Muscle layer of duodenum (tissue), 2 donors: ENCODE results near the gene CMKLR1.

ENCODE experiments used
- H3K27ac ChIP-seq: one replicate; pipeline ENCODE4 v1.7.0; 2013; ENCODE audit warnings: mild to moderate bottlenecking, low read length
- H3K27me3 ChIP-seq: one replicate; pipeline ENCODE4 v1.7.0; 2013; ENCODE audit warnings: low read depth, mild to moderate bottlenecking, control low read depth, low read length
- H3K36me3 ChIP-seq, 2 donors: one replicate each; pipeline ENCODE4 v1.7.0; 2013; ENCODE audit warnings: low read length in 2 of 2, control low read depth in 1 of 2, mild to moderate bottlenecking in 1 of 2; ENCODE audit not compliant: insufficient read depth in 2 of 2, control insufficient read depth in 1 of 2
- H3K4me1 ChIP-seq, 2 donors: one replicate each; pipeline ENCODE4 v1.7.0; 2013; ENCODE audit warnings: low read length in 2 of 2, mild to moderate bottlenecking in 2 of 2, control low read depth in 1 of 2, moderate library complexity in 1 of 2; ENCODE audit not compliant: insufficient read depth in 2 of 2, control insufficient read depth in 1 of 2
- H3K4me3 ChIP-seq, 2 donors: one replicate each; pipeline ENCODE4 v1.7.0; 2013; ENCODE audit warnings: low read length in 2 of 2, low read depth in 1 of 2, mild to moderate bottlenecking in 1 of 2
- H3K9me3 ChIP-seq, 2 donors: one replicate each; pipeline ENCODE4 v1.7.0; 2013; ENCODE audit warnings: low read length in 2 of 2, control low read depth in 1 of 2, mild to moderate bottlenecking in 1 of 2; ENCODE audit not compliant: control insufficient read depth in 1 of 2
- donor health status: healthy.

CMKLR1 gene

DNA sequence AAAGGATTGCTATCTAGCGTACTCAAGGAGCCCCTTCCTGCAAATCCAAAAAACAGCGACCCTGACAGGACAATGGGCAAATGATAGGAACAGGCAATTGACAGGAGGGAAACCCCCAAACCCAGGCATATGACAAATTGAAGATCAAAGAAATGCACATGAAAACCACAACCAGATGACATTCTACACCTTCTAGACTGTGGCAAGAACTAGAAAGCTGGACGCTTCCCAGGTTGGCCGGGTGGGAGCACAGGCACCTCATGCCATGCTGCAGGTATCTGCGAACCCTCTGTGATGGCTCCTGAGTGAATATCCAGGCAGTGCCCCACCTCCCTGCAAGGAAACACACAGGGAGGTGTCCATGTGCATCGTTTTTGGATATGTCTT, 37.1 kb downstream of the CMKLR1 start:
- Histone ChIP-seq H3K9me3 (no peaks in the 10 kb centered on the region), H3K36me3 (no peaks in the 10 kb centered on the region), H3K27ac (no peak overlapping the region), H3K27me3 (no peaks in the 10 kb centered on the region), H3K4me3 (no peak overlapping the region), H3K4me1 (peaks cover 22 to 26% of the 10 kb centered on the region in 2 donors)

DNA sequence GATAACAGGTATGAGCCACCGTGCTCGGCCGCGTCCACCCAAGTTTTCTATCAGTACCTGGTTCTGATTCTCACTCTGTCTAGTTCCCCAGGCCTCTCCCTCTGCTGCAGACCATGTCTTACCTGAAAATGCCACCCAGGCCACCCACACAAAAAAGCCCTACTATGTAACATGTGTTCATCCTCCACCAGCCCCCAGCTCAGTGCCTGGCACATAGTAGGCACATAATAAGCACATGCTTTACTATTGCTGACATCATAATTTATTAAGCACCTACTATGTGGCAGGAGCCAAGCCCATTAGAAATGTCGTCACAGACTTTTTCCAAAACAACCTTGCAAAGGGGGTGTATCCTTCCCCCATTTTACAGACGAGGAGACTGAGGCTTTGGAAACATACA, 37.8 kb downstream of the CMKLR1 start:
- Histone ChIP-seq H3K27ac (no peak overlapping the region), H3K4me1 (peaks cover 21 to 26% of the 10 kb centered on the region in 2 donors), H3K36me3 (no peaks in the 10 kb centered on the region), H3K27me3 (no peaks in the 10 kb centered on the region), H3K9me3 (no peaks in the 10 kb centered on the region), H3K4me3 (no peak overlapping the region)

DNA sequence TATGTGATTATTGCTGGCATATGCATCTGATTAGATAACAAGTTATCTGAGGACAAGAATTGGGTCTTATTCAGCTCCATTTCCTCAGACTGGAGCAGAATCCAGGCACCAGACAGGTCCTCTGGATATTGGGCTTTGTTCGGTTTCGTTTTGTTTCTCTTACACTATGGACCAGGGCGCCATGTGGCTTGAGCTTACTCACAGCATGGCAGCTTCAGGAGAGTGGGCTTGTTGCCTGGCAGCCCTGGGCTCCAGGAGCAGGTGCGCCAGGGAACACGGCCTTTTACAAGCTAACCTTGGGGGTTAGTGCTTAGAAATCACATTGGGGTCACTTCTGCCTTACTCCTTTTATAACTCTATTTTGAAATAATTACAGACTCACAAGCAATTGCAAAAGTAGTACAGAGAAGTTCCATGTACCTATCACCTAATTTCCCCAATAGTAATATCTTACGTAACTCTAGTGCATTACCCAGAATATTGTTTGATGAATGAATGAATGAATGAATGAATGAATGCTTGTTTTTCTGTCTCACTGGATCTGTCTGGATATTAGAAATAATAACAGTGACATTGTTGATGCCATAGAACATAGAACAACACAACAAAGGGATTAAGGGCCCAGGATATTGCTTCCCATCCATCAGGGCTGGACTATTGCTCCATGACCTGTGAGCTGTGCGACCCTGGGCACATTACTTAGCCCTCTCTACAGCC, 39.0 kb downstream of the CMKLR1 start:
- Histone ChIP-seq H3K27ac (no peak overlapping the region), H3K4me3 (no peak overlapping the region), H3K4me1 (peaks cover 10 to 22% of the 10 kb centered on the region in 2 donors), H3K27me3 (no peaks in the 10 kb centered on the region), H3K9me3 (no peaks in the 10 kb centered on the region), H3K36me3 (no peaks in the 10 kb centered on the region)

DNA sequence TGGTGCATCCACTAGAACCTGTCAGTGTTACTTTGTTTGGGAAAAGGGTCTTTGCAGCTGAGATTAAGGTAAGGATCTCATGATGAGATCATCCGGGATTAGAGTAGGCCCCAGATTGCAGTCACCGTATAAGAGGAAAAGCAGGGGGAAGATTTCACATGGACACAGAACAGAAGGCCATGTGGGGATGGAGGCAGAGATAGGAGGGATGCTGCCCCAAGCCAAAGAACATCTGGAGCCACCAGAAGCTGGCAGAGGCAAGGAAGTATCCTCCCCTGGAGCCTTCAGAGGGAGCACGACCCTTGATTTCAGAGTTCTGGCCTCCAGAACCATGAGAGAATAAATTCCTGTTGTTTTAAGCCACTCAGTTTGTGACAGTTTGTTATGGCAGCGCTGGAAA, 39.6 kb downstream of the CMKLR1 start:
- Histone ChIP-seq H3K27ac (no peak overlapping the region), H3K9me3 (no peaks in the 10 kb centered on the region), H3K4me1 (peaks cover 8 to 16% of the 10 kb centered on the region in 2 donors)

DNA sequence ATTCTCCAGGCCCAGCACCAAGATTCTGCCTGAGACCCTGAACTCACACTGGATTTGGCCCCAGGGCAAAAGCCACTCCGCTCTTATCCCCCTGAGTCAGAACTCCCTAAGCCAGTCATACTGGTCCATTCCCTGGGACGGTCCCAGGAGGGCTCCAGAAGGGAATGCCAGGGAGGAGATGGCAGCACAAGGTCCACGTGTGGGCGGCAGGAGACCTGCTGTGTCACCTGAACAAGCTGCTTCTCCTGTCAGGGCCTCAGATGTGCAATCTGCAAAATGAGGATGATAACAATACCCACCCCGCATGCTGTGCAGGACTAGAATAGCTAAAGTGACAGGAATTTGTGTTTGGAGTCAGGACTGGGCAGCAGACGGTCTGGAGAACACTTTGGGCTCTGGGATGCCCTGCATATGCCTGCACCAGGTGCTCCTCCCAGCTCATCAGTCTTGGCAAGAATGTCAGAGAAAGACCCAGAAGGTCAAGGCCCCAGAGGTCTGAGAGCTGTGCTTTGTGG, 40.3 kb downstream of the CMKLR1 start:
- H3K27me3 ChIP-seq, result no peaks in the 10 kb centered on the region
- no peaks in the 10 kb centered on the region for H3K36me3 ChIP-seq
- no peak overlapping the region for H3K27ac ChIP-seq
- peaks cover 8 to 9% of the 10 kb centered on the region in 2 donors for H3K4me1 ChIP-seq
- no peak overlapping the region for H3K4me3 ChIP-seq
- H3K9me3 ChIP-seq, result no peaks in the 10 kb centered on the region

More for the DNA sequence above, 39.6 kb downstream of the CMKLR1 start:
- Histone ChIP-seq H3K27me3 (no peaks in the 10 kb centered on the region), H3K4me3 (no peak overlapping the region), H3K36me3 (no peaks in the 10 kb centered on the region)

DNA sequence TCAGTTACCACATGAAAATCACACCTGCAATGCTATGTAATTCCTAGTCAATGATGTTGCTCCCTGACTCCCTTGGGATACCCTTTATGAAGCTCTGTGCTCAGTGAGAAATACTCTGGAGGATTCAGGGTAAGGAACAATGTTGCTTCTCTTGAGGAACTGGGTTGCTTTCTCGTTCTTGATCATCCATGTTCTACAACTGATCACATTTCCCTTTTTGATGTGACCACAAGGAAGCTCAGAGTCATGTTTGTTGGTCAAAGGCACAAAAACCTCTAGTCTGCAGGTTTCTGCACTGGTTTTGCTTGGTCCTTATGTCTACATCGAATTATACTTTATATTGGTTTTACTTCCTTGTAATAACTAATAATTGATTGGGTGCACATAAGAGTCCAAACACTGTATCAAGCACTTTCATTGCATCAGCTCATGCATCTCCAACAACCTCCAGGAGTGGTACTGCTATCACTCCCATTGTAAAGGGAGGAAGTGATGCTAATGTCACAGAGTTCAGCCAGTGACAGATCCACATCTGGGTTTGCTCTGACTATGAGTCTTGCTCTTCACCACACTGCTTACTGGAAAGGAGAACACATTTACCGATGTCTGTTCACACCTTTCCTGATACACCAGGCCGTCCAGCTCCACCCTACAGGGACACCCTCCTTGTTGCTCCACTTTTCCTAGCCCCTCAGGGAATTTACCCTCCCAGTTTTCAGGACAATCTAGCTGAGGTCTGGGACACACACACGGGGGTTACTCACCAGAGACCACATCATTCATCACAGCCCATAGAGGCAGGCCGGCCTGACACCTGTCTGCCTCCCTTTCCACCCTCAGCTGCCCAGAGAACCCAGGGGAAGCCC, 41.0 kb downstream of the CMKLR1 start:
- Histone ChIP-seq H3K27me3 (no peaks in the 10 kb centered on the region), H3K27ac (no peak overlapping the region), H3K4me1 (peaks cover 2 to 8% of the 10 kb centered on the region in 2 donors), H3K9me3 (no peaks in the 10 kb centered on the region), H3K36me3 (no peaks in the 10 kb centered on the region), H3K4me3 (no peak overlapping the region)

DNA sequence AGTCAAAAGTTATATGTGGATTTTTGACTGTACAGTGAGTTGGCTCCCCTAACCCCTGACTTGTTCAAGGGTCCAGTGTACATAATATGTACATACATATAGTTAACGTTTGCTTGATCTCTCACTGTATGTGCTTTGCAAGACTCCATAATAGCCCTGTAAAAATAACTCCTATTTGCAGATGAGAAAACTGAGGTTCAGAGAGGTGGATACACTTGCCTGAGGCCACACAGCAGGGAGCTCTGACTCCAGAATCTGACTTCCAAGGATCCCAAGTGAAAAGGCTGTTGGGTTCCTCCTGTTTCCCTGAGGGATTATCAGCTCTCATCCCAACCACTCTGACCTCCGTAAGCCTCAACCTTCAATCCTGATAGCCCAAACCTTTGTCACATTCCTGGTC, 41.7 kb downstream of the CMKLR1 start:
- no peaks in the 10 kb centered on the region for H3K27me3 ChIP-seq
- no peaks in the 10 kb centered on the region for H3K36me3 ChIP-seq
- no peaks in the 10 kb centered on the region for H3K9me3 ChIP-seq
- peaks cover 0 to 6% of the 10 kb centered on the region in 2 donors for H3K4me1 ChIP-seq
- H3K4me3 ChIP-seq, result no peak overlapping the region
- H3K27ac ChIP-seq, result no peak overlapping the region

DNA sequence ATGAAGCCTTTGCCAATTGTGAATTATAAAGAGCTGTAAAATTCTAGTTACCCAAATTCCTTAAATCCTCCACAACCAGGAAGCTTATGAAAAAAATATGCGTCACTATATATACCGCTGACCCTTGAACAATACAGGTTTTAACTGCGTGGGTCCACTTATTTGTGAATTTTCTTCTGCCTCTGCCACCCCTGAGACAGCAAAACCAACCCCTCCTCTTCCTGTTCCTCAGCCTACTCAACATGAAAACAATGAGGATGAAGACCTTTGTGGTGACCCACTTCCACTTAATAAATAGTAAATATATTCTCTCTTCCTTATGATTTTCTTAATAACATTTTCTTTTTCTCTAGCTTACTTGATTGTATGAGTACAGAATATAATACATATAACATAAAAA, 42.2 kb downstream of the CMKLR1 start:
- Histone ChIP-seq H3K4me3 (no peak overlapping the region), H3K9me3 (no peaks in the 10 kb centered on the region), H3K4me1 (peaks cover 0 to 4% of the 10 kb centered on the region in 2 donors), H3K36me3 (peaks cover 0 to 3% of the 10 kb centered on the region in 2 donors), H3K27me3 (no peaks in the 10 kb centered on the region), H3K27ac (no peak overlapping the region)

DNA sequence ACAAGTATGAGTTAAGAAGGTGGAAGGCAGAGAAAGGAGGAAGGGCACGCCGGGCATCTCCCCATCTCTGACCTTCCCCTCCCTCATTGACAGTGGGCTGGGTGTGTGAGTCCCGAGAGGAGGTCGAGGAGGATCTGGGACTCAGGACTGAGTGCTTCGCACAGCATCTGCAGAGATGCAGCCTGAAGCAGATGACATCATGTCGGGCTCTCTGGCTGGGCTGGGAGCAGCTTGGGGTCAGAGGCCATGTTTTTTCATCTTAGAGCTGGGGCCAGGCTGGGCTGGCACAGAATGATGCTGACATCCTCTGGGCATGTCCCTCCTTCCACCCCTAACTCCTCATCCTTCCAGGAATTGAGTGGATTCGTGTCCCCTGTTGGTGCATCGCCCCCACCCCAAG, 43.5 kb downstream of the CMKLR1 start:
- no peak overlapping the region for H3K4me3 ChIP-seq
- H3K9me3 ChIP-seq, result no peaks in the 10 kb centered on the region
- H3K36me3 ChIP-seq, result peaks cover 0 to 6% of the 10 kb centered on the region in 2 donors
- H3K4me1 ChIP-seq, result peaks cover 0 to 4% of the 10 kb centered on the region in 2 donors
- no peak overlapping the region for H3K27ac ChIP-seq
- H3K27me3 ChIP-seq, result no peaks in the 10 kb centered on the region

DNA sequence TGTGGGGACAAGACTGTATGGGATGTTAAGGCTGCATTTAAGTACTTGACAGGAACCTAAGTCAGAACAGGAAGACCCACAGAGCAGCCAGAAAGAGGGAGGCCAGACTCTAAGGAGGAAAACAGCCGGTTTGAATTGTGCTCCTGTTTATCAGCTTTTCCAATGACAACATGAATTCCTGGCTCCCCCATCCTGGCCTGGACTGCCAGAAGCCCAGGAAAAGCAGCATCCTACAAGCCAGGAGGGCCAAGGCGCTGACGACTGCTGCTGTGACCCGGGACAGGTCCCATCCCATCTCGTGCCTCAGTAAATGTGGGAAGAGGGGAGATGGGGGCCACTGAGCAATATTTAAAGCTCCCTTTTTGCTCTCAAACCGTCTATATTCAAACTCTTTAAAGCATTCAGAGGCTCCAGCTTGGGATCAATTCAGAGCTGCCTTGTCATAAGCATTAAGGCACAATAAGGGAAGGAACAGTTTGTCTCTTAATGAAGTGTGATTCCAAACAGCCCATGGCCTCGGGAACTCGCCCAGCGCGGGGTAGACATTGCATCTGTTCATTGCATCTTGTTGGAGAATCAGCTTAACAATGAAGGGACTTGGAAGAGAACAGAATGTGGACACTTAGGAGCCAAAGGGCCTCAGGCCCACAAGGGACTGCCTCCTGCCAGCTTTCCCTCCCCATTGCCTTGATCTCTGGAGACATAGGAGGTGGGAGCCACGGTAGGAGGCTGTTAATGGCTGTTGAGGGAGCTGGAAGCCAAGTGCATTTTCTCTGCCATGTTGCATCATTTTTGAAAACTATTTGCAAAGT, 49.6 kb downstream of the CMKLR1 start:
- H3K27ac ChIP-seq, result no peak overlapping the region
- H3K4me1 ChIP-seq, result no peaks in the 10 kb centered on the region
- H3K9me3 ChIP-seq, result no peaks in the 10 kb centered on the region
- H3K27me3 ChIP-seq, result no peaks in the 10 kb centered on the region
- no peak overlapping the region for H3K4me3 ChIP-seq
- H3K36me3 ChIP-seq, result peaks cover 0 to 6% of the 10 kb centered on the region in 2 donors

DNA sequence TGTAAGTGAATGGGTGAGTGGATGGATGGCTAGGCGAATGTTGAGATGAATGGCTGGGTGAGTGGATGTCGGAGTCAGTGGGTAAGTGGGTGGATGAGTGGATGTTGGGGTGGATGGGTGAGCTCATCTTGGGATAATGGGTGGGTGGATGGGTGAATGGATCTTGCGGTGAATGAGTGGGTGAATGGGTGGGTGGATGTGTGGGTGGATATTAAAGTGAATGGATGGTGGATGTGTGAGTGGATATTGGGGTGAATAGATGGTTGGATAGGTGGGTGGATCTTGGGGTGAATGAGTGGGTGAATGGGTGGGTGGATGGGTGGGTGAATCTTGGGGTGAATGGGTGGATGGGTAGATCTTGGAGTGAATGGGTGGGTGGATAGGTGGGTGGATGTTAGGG, 51.9 kb downstream of the CMKLR1 start:
- peaks cover 0 to 6% of the 10 kb centered on the region in 2 donors for H3K36me3 ChIP-seq
- no peak overlapping the region for H3K4me3 ChIP-seq
- no peak overlapping the region for H3K27ac ChIP-seq
- no peaks in the 10 kb centered on the region for H3K27me3 ChIP-seq
- H3K9me3 ChIP-seq, result no peaks in the 10 kb centered on the region
- no peaks in the 10 kb centered on the region for H3K4me1 ChIP-seq
